Measurements from ENCODE around the gene TMEM255B.
"Not testable (repeated sequence)": the region's sequence is repeated elsewhere in the genome, so short reads cannot be mapped to it uniquely, and the experiment has no call there.

The TMEM255B gene

DNA sequence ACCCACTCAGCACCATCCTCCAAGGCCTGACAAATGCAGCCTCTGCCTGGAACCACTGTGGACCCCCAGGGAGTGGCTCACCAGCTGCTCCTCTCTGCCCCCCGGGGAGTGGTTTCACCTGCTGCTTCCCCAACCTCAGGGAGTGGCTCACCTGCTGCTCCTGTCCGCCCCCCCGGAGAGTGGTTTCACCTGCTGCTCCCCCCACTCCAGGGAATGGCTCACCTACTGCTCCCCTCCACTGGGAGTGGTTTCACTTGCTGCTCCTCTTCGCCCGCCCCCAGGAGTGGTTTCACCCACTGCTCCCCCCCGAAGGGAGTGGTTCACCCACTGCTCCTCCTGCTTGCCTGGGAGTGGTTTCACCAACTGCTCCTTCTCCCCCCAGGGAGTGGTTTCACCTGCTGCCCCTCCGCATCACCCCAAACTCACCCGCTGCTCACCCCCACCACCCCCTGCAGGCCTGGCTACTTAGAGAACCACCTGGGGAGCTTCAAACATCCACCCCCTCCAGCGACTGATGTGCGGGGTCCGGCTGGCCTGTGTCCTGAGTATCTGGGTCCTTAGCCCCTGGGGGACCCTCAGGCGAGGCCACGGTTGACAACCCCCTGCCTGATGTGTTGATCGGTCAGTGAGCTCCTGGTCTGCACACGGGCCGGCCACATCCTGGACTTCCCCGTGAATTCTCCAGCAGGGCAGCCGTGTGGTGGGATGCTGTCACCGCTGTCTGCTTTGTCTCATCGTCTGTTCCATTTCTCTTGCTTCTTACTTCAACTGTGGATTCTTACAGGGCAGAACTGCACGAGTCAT is 14.6 kb upstream of the TMEM255B start:
- no peaks in the 10 kb centered on the region for H3K36me3 ChIP-seq (ENCODE audit: insufficient read depth, low read length)

DNA sequence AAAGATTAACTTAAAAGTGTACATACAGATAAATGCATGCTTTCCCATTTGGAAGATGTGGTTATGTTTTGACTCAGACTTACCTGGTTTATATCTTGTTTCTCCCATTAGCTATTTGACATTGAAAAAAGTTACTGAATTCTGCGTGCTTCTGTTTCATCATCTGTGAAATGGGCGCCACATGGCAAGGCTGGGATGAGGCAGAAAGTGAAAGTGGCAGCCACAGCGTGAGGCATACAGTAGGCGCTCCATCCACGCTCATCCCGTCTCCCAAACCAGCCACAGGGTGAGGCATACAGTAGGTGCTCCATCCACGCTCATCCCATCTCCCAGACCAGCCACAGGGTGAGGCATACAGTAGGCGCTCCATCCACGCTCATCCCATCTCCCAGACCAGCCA is 14.0 kb upstream of the TMEM255B start:
- no peaks in the 10 kb centered on the region for H4K20me1 ChIP-seq (ENCODE audit: insufficient read depth, low read length)
- no peak overlapping the region for H3K27ac ChIP-seq (ENCODE audit: low read depth, low read length, poor library complexity, severe bottlenecking)
- no peak overlapping the region for H3K4me3 ChIP-seq (ENCODE audit: low read depth, low read length, poor library complexity, severe bottlenecking)
- H3K79me2 ChIP-seq (ENCODE audit: insufficient read depth, low read length): no peaks in the 10 kb centered on the region
- H3K27me3 ChIP-seq (ENCODE audit: insufficient read depth, low read length): no peaks in the 10 kb centered on the region
- TF ChIP-seq EZH2 (IDR thresholded peaks at IDR 0.05; ENCODE audit: borderline replicate concordance, low read length): no peak
- TF ChIP-seq CTCF (IDR thresholded peaks at IDR 0.05; ENCODE audit: low read length): no peak
- no peaks in the 10 kb centered on the region for H3K9me3 ChIP-seq (ENCODE audit: low read length)
- H3F3A ChIP-seq (ENCODE audit: insufficient read depth, low read length): no peaks in the 10 kb centered on the region
- H3K9me2 ChIP-seq (ENCODE audit: low read depth, low read length): no peaks in the 10 kb centered on the region
- H3K9ac ChIP-seq (ENCODE audit: low read length): no peak overlapping the region
- no peak overlapping the region for H2AFZ ChIP-seq (ENCODE audit: low read length)
- no peaks in the 10 kb centered on the region for H3K4me1 ChIP-seq (ENCODE audit: insufficient read depth, low read length, severe bottlenecking)
- no peak overlapping the region for H3K4me2 ChIP-seq (ENCODE audit: low read length)
- no peaks in the 10 kb centered on the region for H3K36me3 ChIP-seq (ENCODE audit: insufficient read depth, low read length)

More for the DNA sequence above, 14.6 kb upstream of the TMEM255B start:
- Histone ChIP-seq H3K9me3 (ENCODE audit: low read length) (no peaks in the 10 kb centered on the region), H3K9ac (ENCODE audit: low read length) (no peak overlapping the region), H3F3A (ENCODE audit: insufficient read depth, low read length) (no peaks in the 10 kb centered on the region), H3K27ac (ENCODE audit: low read depth, low read length, poor library complexity, severe bottlenecking) (no peak overlapping the region), H3K4me2 (ENCODE audit: low read length) (no peak overlapping the region), H3K27me3 (ENCODE audit: insufficient read depth, low read length) (no peaks in the 10 kb centered on the region), H3K79me2 (ENCODE audit: insufficient read depth, low read length) (no peaks in the 10 kb centered on the region), H3K4me3 (ENCODE audit: low read depth, low read length, poor library complexity, severe bottlenecking) (no peak overlapping the region), H3K9me2 (ENCODE audit: low read depth, low read length) (no peaks in the 10 kb centered on the region), H4K20me1 (ENCODE audit: insufficient read depth, low read length) (no peaks in the 10 kb centered on the region), H2AFZ (ENCODE audit: low read length) (no peak overlapping the region), H3K4me1 (ENCODE audit: insufficient read depth, low read length, severe bottlenecking) (no peaks in the 10 kb centered on the region)
- TF ChIP-seq EZH2 (IDR thresholded peaks at IDR 0.05; ENCODE audit: borderline replicate concordance, low read length): no peak
- TF ChIP-seq CTCF (IDR thresholded peaks at IDR 0.05; ENCODE audit: low read length): no peak

DNA sequence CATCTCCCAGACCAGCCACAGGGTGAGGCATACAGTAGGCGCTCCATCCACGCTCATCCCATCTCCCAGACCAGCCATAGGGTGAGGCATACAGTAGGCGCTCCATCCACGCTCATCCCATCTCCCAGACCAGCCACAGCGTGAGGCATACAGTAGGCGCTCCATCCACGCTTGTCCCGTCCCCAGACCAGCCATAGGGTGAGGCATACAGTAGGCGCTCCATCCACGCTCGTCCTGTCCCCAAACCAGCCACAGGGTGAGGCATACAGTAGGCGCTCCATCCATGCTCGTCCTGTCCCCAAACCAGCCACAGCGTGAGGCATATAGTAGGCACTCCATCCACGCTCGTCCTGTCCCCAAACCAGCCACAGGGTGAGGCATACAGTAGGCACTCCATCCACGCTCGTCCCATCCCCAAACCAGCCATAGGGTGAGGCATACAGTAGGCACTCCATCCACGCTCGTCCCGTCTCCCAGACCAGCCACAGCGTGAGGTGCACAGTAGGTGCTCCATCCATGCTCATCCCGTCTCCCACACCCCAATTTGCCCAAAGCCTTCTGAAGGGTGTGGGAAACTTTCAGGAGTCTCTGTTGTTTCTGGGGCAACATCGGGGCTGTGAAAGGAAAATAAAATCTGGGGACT is 13.4 kb upstream of the TMEM255B start:
- not testable (repeated sequence) for H3K36me3 ChIP-seq (ENCODE audit: insufficient read depth, low read length); H3K4me3 ChIP-seq (ENCODE audit: low read depth, low read length, poor library complexity, severe bottlenecking); H3K9me3 ChIP-seq (ENCODE audit: low read length); H3K79me2 ChIP-seq (ENCODE audit: insufficient read depth, low read length); H2AFZ ChIP-seq (ENCODE audit: low read length); H3K9ac ChIP-seq (ENCODE audit: low read length); H3K4me2 ChIP-seq (ENCODE audit: low read length); H3F3A ChIP-seq (ENCODE audit: insufficient read depth, low read length); H3K9me2 ChIP-seq (ENCODE audit: low read depth, low read length); H3K27me3 ChIP-seq (ENCODE audit: insufficient read depth, low read length); H3K27ac ChIP-seq (ENCODE audit: low read depth, low read length, poor library complexity, severe bottlenecking); H4K20me1 ChIP-seq (ENCODE audit: insufficient read depth, low read length); H3K4me1 ChIP-seq (ENCODE audit: insufficient read depth, low read length, severe bottlenecking)

Measured in OCI-LY1 (cell line).